Measurements from ENCODE around the gene IFRD1.
"Not testable (repeated sequence)": the region's sequence is repeated elsewhere in the genome, so short reads cannot be mapped to it uniquely, and the experiment has no call there.

The IFRD1 gene

GRCh38 chr7:112449353-112449752 is 907 bp upstream of the IFRD1 start:
- DNase-seq (ENCODE audit: low read depth) = no peak
- H3K4me3 ChIP-seq (ENCODE audit: low read depth, low read length) = peak overlapping the region; percentile 93; the same call in 1 of the 2 replicates
- no peak for TF ChIP-seq CTCF (IDR thresholded peaks at IDR 0.05; ENCODE audit: low read depth, low read length, missing control alignments)

DNA sequence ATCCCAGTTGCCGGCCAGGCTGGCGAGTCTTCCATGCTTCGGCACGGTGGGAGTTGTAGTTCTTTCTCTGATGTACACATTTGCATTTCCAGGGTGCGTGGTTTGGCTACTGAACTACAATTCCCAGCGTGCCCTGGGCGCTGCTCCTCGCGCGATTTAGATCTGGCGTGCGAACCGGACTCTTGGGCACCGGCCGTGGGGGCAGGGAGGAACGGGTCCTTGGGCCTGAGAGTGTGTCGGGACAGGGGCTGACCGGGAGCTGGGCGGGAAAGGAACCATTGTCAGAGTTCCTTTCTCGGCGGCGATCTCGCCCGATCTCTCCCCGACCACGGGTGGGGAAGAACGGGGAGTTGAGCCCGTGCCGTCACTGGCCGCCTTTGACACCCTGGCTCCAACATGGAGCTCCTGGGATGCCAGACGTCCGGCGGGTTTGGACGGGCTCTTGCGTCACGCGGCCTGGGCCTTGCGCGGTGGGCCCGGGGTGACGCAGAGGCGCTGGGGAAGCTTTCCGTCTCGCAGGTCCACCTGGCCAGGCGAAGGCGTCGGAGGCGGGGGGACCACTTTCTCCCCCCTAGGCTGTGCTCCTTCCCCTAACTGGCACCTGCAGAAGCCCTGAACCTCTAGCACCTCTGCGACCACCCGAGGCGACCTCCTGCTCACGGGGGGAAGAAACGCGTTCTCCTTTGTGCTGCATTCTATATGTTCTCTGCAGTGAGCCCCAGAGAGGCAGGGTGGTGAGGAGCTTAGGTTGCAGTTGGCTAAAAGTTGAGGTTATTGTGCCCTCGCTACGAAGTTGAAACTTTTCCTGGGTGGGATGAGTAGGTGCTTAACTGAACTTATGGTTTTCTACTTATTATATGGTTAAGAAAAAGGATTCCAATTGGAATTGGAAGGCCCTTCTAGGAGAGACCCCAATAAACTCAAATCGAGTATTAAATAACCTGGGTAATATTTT is 824 bp downstream of the IFRD1 start:
- TF ChIP-seq CTCF (IDR thresholded peaks at IDR 0.05; ENCODE audit: low read depth, low read length, missing control alignments) = no peak
- H3K4me3 ChIP-seq (ENCODE audit: low read depth, low read length) = peak overlapping the region; percentile 93
- peak; percentile 91 for DNase-seq (ENCODE audit: low read depth)

GRCh38 chr7:112452102-112452888 is 2.0 kb downstream of the IFRD1 start:
- peak overlapping the region; percentile 93 for H3K4me3 ChIP-seq (ENCODE audit: low read depth, low read length)
- TF ChIP-seq CTCF (IDR thresholded peaks at IDR 0.05; ENCODE audit: low read depth, low read length, missing control alignments) = peak; percentile 24
- no peak for DNase-seq (ENCODE audit: low read depth)

GRCh38 chr7:112453505-112454171 is 3.4 kb downstream of the IFRD1 start:
- H3K4me3 ChIP-seq (ENCODE audit: low read depth, low read length) = no peak overlapping the region
- TF ChIP-seq CTCF (IDR thresholded peaks at IDR 0.05; ENCODE audit: low read depth, low read length, missing control alignments) = no peak
- DNase-seq (ENCODE audit: low read depth) = no peak

DNA sequence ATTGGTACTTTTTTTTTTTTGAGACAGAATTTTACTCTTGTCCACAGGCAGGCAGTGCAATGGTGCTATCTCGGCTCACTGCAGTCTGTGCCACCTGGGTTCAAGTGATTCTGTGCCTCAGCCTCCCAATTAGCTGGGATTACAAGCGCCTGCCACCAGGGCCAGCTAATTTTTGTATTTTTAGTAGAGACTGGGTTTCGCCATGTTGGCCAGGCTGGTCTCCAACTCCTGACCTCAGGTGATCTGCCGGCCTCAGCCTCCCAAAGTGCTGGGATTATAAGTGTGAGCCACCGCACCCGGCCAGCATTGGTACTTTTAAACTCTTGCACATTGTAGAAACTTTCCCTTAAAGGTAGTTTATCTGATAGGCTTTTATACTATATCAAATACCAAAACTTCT is 3.9 kb downstream of the IFRD1 start:
- not testable (repeated sequence) for DNase-seq (ENCODE audit: low read depth); H3K4me3 ChIP-seq (ENCODE audit: low read depth, low read length)

DNA sequence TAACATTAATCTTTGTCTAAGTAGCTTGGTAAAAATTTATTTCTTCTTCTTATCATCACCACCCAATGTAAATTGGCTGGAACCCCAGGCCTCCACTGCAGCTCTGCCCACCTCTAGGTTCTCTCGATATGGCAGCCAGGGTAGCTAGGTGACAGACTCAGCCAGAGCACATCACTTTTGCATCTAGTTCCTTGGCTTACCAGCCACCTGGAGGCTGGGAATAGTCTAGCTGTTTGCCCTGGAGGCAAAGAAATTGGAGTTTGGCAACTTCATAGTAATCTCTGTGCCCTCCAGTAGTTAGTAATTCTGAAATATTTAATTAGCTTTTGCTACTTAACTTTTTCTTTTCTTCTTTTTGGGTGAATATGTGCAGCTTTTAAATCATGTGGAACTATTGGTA is 9.4 kb downstream of the IFRD1 start:
- DNase-seq (ENCODE audit: low read depth) = no peak
- TF ChIP-seq CTCF (IDR thresholded peaks at IDR 0.05; ENCODE audit: low read depth, low read length, missing control alignments) = no peak
- H3K4me3 ChIP-seq (ENCODE audit: low read depth, low read length) = no peak overlapping the region

- no peak for DNase-seq (ENCODE audit: low read depth)
- H3K4me3 ChIP-seq (ENCODE audit: low read depth, low read length) = no peak overlapping the region
- no peak for TF ChIP-seq CTCF (IDR thresholded peaks at IDR 0.05; ENCODE audit: low read depth, low read length, missing control alignments)
Observed at GRCh38 chr7:112462236-112462635, 12.0 kb downstream of the IFRD1 start.
